Type B pancreatic cell (in vitro differentiated cells): ENCODE results near the gene CHCT1. TPM values are rescaled to one million over a fixed set of nuclear protein-coding genes. Genes with fewer than 3 reads are reported as not detected.

Experiments
- DNase-seq: peaks from one replicate; pipeline ENCODE4 v3.0.0; 2021; ENCODE audit warnings: mixed read lengths; ENCODE audit not compliant: unreplicated experiment; ENCODE audit errors: extremely low spot score
- H3K27ac Mint-ChIP-seq: 2 replicates; pipeline ENCODE4 v1.8.0; 2021; ENCODE audit warnings: mild to moderate bottlenecking, mixed read lengths
- H3K27me3 Mint-ChIP-seq: 2 replicates; pipeline ENCODE4 v1.8.0; 2021; ENCODE audit warnings: mixed read lengths
- H3K36me3 Mint-ChIP-seq: 2 replicates; pipeline ENCODE4 v1.8.0; 2021; ENCODE audit warnings: mixed read lengths
- H3K4me1 Mint-ChIP-seq: one replicate; pipeline ENCODE4 v1.8.0; 2021; ENCODE audit warnings: mixed read lengths; ENCODE audit not compliant: unreplicated experiment
- H3K4me3 Mint-ChIP-seq: 2 replicates; pipeline ENCODE4 v1.8.0; 2021; ENCODE audit warnings: mild to moderate bottlenecking, mixed read lengths
- H3K9me3 Mint-ChIP-seq: 2 replicates; pipeline ENCODE4 v1.8.0; 2021; ENCODE audit warnings: mixed read lengths
- CTCF ChIP-seq: fragments of 200-600 bp; sonication (generic); conservative IDR thresholded peaks from 2 replicates; pipeline ENCODE4 v1.5.0; 2021; ENCODE audit warnings: antibody characterized with exemption, mild to moderate bottlenecking
- total RNA-seq: library from RNA; stranded (reverse); gene quantifications from 2 replicates; pipeline ENCODE4 v1.2.1, GENCODE V29; 2021; ENCODE audit warnings: low replicate concordance

CHCT1 gene
- total RNA-seq, 1 donor from 2014 or later = not detected

- H3K27ac Mint-ChIP-seq = no peak overlapping the region
- DNase-seq = peak; percentile 70
- TF ChIP-seq CTCF = peak; percentile 95
- H3K4me3 Mint-ChIP-seq = no peak overlapping the region
- H3K36me3 Mint-ChIP-seq = no peaks in the 10 kb centered on the region
- H3K27me3 Mint-ChIP-seq = no peaks in the 10 kb centered on the region
- H3K9me3 Mint-ChIP-seq = no peaks in the 10 kb centered on the region
- H3K4me1 Mint-ChIP-seq = peaks cover 7% of the 10 kb centered on the region
These were observed 13.2 kb downstream of the CHCT1 start for GRCh38 chr17:60435244-60436167.

GRCh38 chr17:60436676-60437075, 14.4 kb downstream of the CHCT1 start:
- H3K27me3 Mint-ChIP-seq = no peaks in the 10 kb centered on the region
- DNase-seq = peak; percentile 25
- no peak overlapping the region for H3K27ac Mint-ChIP-seq
- peaks cover 9% of the 10 kb centered on the region for H3K4me1 Mint-ChIP-seq
- no peak overlapping the region for H3K4me3 Mint-ChIP-seq
- H3K9me3 Mint-ChIP-seq = no peaks in the 10 kb centered on the region
- no peaks in the 10 kb centered on the region for H3K36me3 Mint-ChIP-seq
- TF ChIP-seq CTCF = no peak

GRCh38 chr17:60439501-60439900, 17.2 kb downstream of the CHCT1 start:
- TF ChIP-seq CTCF = no peak
- Mint-ChIP-seq H3K9me3 (no peaks in the 10 kb centered on the region), H3K4me1 (peaks cover 21% of the 10 kb centered on the region), H3K4me3 (no peak overlapping the region), H3K27ac (no peak overlapping the region), H3K36me3 (no peaks in the 10 kb centered on the region), H3K27me3 (no peaks in the 10 kb centered on the region)
- no peak for DNase-seq

- no peaks in the 10 kb centered on the region for H3K9me3 Mint-ChIP-seq
- DNase-seq = peak; percentile 31
- no peak for TF ChIP-seq CTCF
- H3K27me3 Mint-ChIP-seq = no peaks in the 10 kb centered on the region
- H3K36me3 Mint-ChIP-seq = peaks cover 4% of the 10 kb centered on the region
- H3K4me1 Mint-ChIP-seq = peaks cover 15% of the 10 kb centered on the region
- H3K4me3 Mint-ChIP-seq = peak overlapping the region; percentile 57
- peak overlapping the region; percentile 54 for H3K27ac Mint-ChIP-seq
These were observed 20.2 kb downstream of the CHCT1 start for GRCh38 chr17:60442271-60443173.

- peaks cover 15% of the 10 kb centered on the region for H3K4me1 Mint-ChIP-seq
- H3K4me3 Mint-ChIP-seq = no peak overlapping the region
- H3K9me3 Mint-ChIP-seq = no peaks in the 10 kb centered on the region
- no peaks in the 10 kb centered on the region for H3K27me3 Mint-ChIP-seq
- H3K36me3 Mint-ChIP-seq = peaks cover 12% of the 10 kb centered on the region
- no peak for DNase-seq
- no peak for TF ChIP-seq CTCF
- no peak overlapping the region for H3K27ac Mint-ChIP-seq
These were observed 21.4 kb downstream of the CHCT1 start for GRCh38 chr17:60443713-60444112.
